ENCODE data around the gene TMEM30A. TPM values are rescaled to one million over a fixed set of nuclear protein-coding genes. Genes with fewer than 3 reads are reported as not detected.

TMEM30A gene
- total RNA-seq, 2 experiments from 2014 or later, result 51.5 to 61.6 TPM

GRCh38 chr6:75211920-75212590 is 72.5 kb downstream of the TMEM30A start:
- DNase-seq, result no peak
- no peak overlapping the region for H3K27ac Mint-ChIP-seq
- POLR2A ChIA-PET, result no interaction called here
- no peaks in the 10 kb centered on the region for H3K9me3 Mint-ChIP-seq
- H3K4me3 Mint-ChIP-seq, result no peak overlapping the region
- H3K4me1 Mint-ChIP-seq, result peaks cover 18% of the 10 kb centered on the region
- H3K27me3 Mint-ChIP-seq, result peaks cover 33% of the 10 kb centered on the region
- no peak for ATAC-seq (ENCODE audit: low read depth)
- peaks cover 1% of the 10 kb centered on the region for H3K36me3 Mint-ChIP-seq

- ATAC-seq (ENCODE audit: low read depth) (no peak), DNase-seq (no peak)
- H3K9me3 Mint-ChIP-seq, result no peaks in the 10 kb centered on the region
- POLR2A ChIA-PET, result no interaction called here
- peaks cover 42% of the 10 kb centered on the region for H3K27me3 Mint-ChIP-seq
- no peak overlapping the region for H3K27ac Mint-ChIP-seq
- peaks cover 26% of the 10 kb centered on the region for H3K4me1 Mint-ChIP-seq
- no peak overlapping the region for H3K4me3 Mint-ChIP-seq
- peaks cover 1% of the 10 kb centered on the region for H3K36me3 Mint-ChIP-seq
These were observed 73.5 kb downstream of the TMEM30A start for GRCh38 chr6:75210885-75211739.

GRCh38 chr6:75209184-75209723 is 75.3 kb downstream of the TMEM30A start:
- ATAC-seq (ENCODE audit: low read depth) (no peak), DNase-seq (no peak)
- POLR2A ChIA-PET, result no interaction called here
- H3K4me1 Mint-ChIP-seq, result peaks cover 40% of the 10 kb centered on the region
- peak overlapping the region; percentile 57 for H3K4me3 Mint-ChIP-seq
- peaks cover 60% of the 10 kb centered on the region for H3K27me3 Mint-ChIP-seq
- no peak overlapping the region for H3K27ac Mint-ChIP-seq
- peaks cover 1% of the 10 kb centered on the region for H3K36me3 Mint-ChIP-seq
- no peaks in the 10 kb centered on the region for H3K9me3 Mint-ChIP-seq

GRCh38 chr6:75208298-75209183 is 76.1 kb downstream of the TMEM30A start:
- POLR2A ChIA-PET, result no interaction called here
- peak overlapping the region; percentile 57 for H3K4me3 Mint-ChIP-seq
- H3K9me3 Mint-ChIP-seq, result no peaks in the 10 kb centered on the region
- DNase-seq (peak; percentile 78), ATAC-seq (ENCODE audit: low read depth) (peak; percentile 80)
- H3K4me1 Mint-ChIP-seq, result peaks cover 43% of the 10 kb centered on the region
- H3K36me3 Mint-ChIP-seq, result peaks cover 1% of the 10 kb centered on the region
- H3K27ac Mint-ChIP-seq, result no peak overlapping the region
- peaks cover 64% of the 10 kb centered on the region for H3K27me3 Mint-ChIP-seq

- ATAC-seq (ENCODE audit: low read depth) (no peak), DNase-seq (peak; percentile 33)
- H3K27ac Mint-ChIP-seq, result no peak overlapping the region
- peaks cover 79% of the 10 kb centered on the region for H3K27me3 Mint-ChIP-seq
- H3K36me3 Mint-ChIP-seq, result peaks cover 1% of the 10 kb centered on the region
- POLR2A ChIA-PET, result no interaction called here
- H3K9me3 Mint-ChIP-seq, result no peaks in the 10 kb centered on the region
- H3K4me3 Mint-ChIP-seq, result peak overlapping the region; percentile 60
- H3K4me1 Mint-ChIP-seq, result peaks cover 51% of the 10 kb centered on the region
These were observed 77.8 kb downstream of the TMEM30A start for GRCh38 chr6:75206576-75207342.

- ATAC-seq (ENCODE audit: low read depth), result no peak
- POLR2A ChIA-PET, result no interaction called here
- Mint-ChIP-seq H3K27me3 (peaks cover 85% of the 10 kb centered on the region), H3K4me1 (peaks cover 51% of the 10 kb centered on the region), H3K4me3 (peak within 1 kb of the TSS; percentile 63), H3K36me3 (peaks cover 1% of the 10 kb centered on the region), H3K9me3 (no peaks in the 10 kb centered on the region), H3K27ac (peak within 1 kb of the TSS; percentile 9)
- DNase-seq, result peak; percentile 50
These were observed 78.6 kb downstream of the TMEM30A start, which contains the start of gene COL12A1 for GRCh38 chr6:75205776-75206575. Gene COL12A1 (minus strand): TSS chr6:75206053. CDS start chr6:75202792, 3,261 bp downstream.

- H3K27ac Mint-ChIP-seq, result peak overlapping the region; percentile 9
- DNase-seq, result peak; percentile 45
- H3K4me3 Mint-ChIP-seq, result peak overlapping the region; percentile 63
- H3K9me3 Mint-ChIP-seq, result no peaks in the 10 kb centered on the region
- H3K27me3 Mint-ChIP-seq, result peaks cover 87% of the 10 kb centered on the region
- H3K4me1 Mint-ChIP-seq, result peaks cover 51% of the 10 kb centered on the region
- POLR2A ChIA-PET, result no interaction called here
- ATAC-seq (ENCODE audit: low read depth), result no peak
- H3K36me3 Mint-ChIP-seq, result peaks cover 1% of the 10 kb centered on the region
These were observed 79.4 kb downstream of the TMEM30A start for GRCh38 chr6:75204959-75205775.

GRCh38 chr6:75204217-75204958 is 80.2 kb downstream of the TMEM30A start:
- no peak overlapping the region for H3K27ac Mint-ChIP-seq
- H3K27me3 Mint-ChIP-seq, result peaks cover 89% of the 10 kb centered on the region
- H3K9me3 Mint-ChIP-seq, result no peaks in the 10 kb centered on the region
- peaks cover 51% of the 10 kb centered on the region for H3K4me1 Mint-ChIP-seq
- H3K36me3 Mint-ChIP-seq, result peaks cover 1% of the 10 kb centered on the region
- no peak for ATAC-seq (ENCODE audit: low read depth)
- H3K4me3 Mint-ChIP-seq, result peak overlapping the region; percentile 31
- POLR2A ChIA-PET, result no interaction called here
- DNase-seq, result peak; percentile 46

- H3K9me3 Mint-ChIP-seq, result no peaks in the 10 kb centered on the region
- POLR2A ChIA-PET, result no interaction called here
- peaks cover 84% of the 10 kb centered on the region for H3K27me3 Mint-ChIP-seq
- peaks cover 46% of the 10 kb centered on the region for H3K4me1 Mint-ChIP-seq
- DNase-seq, result no peak
- H3K27ac Mint-ChIP-seq, result no peak overlapping the region
- H3K4me3 Mint-ChIP-seq, result no peak overlapping the region
- peaks cover 1% of the 10 kb centered on the region for H3K36me3 Mint-ChIP-seq
- no peak for ATAC-seq (ENCODE audit: low read depth)
These were observed 80.9 kb downstream of the TMEM30A start for GRCh38 chr6:75203721-75204120.
